Astrocyte (in vitro differentiated cells and primary cell): ENCODE results near the gene VPREB3. TPM values are rescaled to one million over a fixed set of nuclear protein-coding genes. Genes with fewer than 3 reads are reported as not detected.

Source experiments
- DNase-seq: peaks from one replicate; pipeline ENCODE4 v3.0.0-alpha.2; 2010; ENCODE audit warnings: low read depth
- FAIRE-seq: peaks from 2 replicates; lab custom pipeline; 2011; peaks lifted over from hg19 to GRCh38; lab: Jason Lieb, UNC
- H2AFZ ChIP-seq: 2 replicates; pipeline ENCODE4 v1.6.0; 2012; ENCODE audit warnings: low read depth, low read length, inconsistent platforms
- H3K27ac ChIP-seq: 2 replicates; pipeline ENCODE4 v1.5.1; 2011; ENCODE audit warnings: low read depth, low read length, inconsistent platforms
- H3K27me3 ChIP-seq: 2 replicates; pipeline ENCODE4 v1.6.0; 2011; ENCODE audit warnings: low read length, inconsistent platforms; ENCODE audit not compliant: insufficient read depth
- H3K36me3 ChIP-seq: 2 replicates; pipeline ENCODE4 v1.5.1; 2011; ENCODE audit warnings: low read length, inconsistent platforms; ENCODE audit not compliant: insufficient read depth
- H3K4me1 ChIP-seq: 2 replicates; pipeline ENCODE4 v1.5.1; 2011; ENCODE audit warnings: low read length, inconsistent platforms; ENCODE audit not compliant: insufficient read depth
- H3K4me2 ChIP-seq: 2 replicates; pipeline ENCODE4 v1.6.0; 2012; ENCODE audit warnings: low read length, inconsistent platforms
- H3K4me3 ChIP-seq: 2 replicates; pipeline ENCODE4 v1.5.1; 2011; ENCODE audit warnings: low read depth, mild to moderate bottlenecking, low read length, inconsistent platforms; ENCODE audit not compliant: insufficient read depth
- H3K79me2 ChIP-seq: 2 replicates; pipeline ENCODE4 v1.6.0; 2012; ENCODE audit warnings: mild to moderate bottlenecking, low read length, inconsistent platforms; ENCODE audit not compliant: insufficient read depth
- H3K9ac ChIP-seq: 2 replicates; pipeline ENCODE4 v1.6.0; 2012; ENCODE audit warnings: mild to moderate bottlenecking, low read length, inconsistent platforms
- H3K9me3 ChIP-seq: 2 replicates; pipeline ENCODE4 v1.5.1; 2012; ENCODE audit warnings: low read depth, mild to moderate bottlenecking, low read length, inconsistent platforms; ENCODE audit not compliant: insufficient read depth
- H4K20me1 ChIP-seq: 2 replicates; pipeline ENCODE4 v1.6.0; 2012; ENCODE audit warnings: low read length, inconsistent platforms; ENCODE audit not compliant: insufficient read depth
- H3K27ac Mint-ChIP-seq: one replicate; pipeline ENCODE4 v1.8.0; 2021; ENCODE audit warnings: mild to moderate bottlenecking, mixed read lengths; ENCODE audit not compliant: unreplicated experiment
- H3K27me3 Mint-ChIP-seq: one replicate; pipeline ENCODE4 v1.8.0; 2021; ENCODE audit warnings: low read depth, mixed read lengths; ENCODE audit not compliant: unreplicated experiment
- H3K36me3 Mint-ChIP-seq: one replicate; pipeline ENCODE4 v1.8.0; 2021; ENCODE audit warnings: low read depth, mixed read lengths; ENCODE audit not compliant: unreplicated experiment
- H3K4me1 Mint-ChIP-seq: one replicate; pipeline ENCODE4 v1.8.0; 2021; ENCODE audit warnings: low read depth, mixed read lengths; ENCODE audit not compliant: unreplicated experiment
- H3K4me3 Mint-ChIP-seq: one replicate; pipeline ENCODE4 v1.8.0; 2021; ENCODE audit warnings: mild to moderate bottlenecking, moderate library complexity, mixed read lengths; ENCODE audit not compliant: unreplicated experiment
- H3K9me3 Mint-ChIP-seq: one replicate; pipeline ENCODE4 v1.8.0; 2021; ENCODE audit warnings: mild to moderate bottlenecking, mixed read lengths; ENCODE audit not compliant: unreplicated experiment
- CTCF ChIP-seq: IDR thresholded peaks from 2 replicates; pipeline ENCODE4 v1.5.1; 2011; ENCODE audit warnings: low read depth, mild to moderate bottlenecking, inconsistent platforms, low read length, moderate library complexity; ENCODE audit not compliant: insufficient read depth
- EZH2 ChIP-seq: IDR thresholded peaks from 2 replicates; pipeline ENCODE4 v1.6.1; 2012; ENCODE audit warnings: mild to moderate bottlenecking, low read length, inconsistent platforms; ENCODE audit not compliant: insufficient read depth
- total RNA-seq: library from RNA; stranded (reverse); gene quantifications from 2 replicates; pipeline ENCODE4 v1.2.1, GENCODE V29; 2021

The VPREB3 gene
- total RNA-seq, 1 donor from 2014 or later = 0.50 TPM

DNA sequence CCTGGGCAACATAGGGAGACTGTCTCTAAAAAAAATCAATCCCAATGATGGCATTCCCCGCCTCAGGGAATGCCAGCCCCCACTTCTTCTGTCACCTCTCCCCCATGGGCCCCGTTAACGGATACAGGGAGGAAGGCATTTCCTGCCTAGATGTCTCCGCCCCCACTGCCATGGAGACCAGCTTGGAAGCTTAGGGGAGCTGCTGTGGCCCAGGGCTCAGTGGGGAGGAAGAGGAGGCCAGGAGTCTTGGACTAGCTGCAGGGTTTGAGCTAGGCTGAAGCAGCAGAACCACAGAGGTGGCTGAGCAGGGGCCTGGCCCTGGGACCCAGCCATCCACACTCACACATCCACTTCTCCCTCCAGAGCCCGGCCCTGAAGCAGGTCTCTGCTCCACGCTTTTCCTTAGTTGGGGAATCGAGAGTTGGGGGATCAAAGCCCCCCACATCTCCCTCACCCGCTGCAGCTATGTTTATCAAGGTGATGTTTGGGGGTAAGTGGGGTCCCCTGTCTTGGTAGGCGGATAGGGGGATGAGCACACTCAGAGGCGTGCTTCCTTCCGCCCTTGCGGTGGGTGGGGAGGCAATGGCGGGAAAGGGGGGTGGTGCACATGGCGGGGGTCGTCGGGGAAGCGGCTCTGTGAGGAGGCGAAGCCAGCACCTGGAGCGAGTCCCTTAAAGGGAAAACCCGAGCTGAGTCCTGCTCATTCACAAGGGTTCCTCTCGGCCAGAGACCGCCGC lies 8.8 kb upstream of the VPREB3 start, which contains the start of gene C22orf15:
TSS of gene C22orf15 (plus strand) at position 149 of the 737 bp plus-strand sequence. CDS start at position 466, 317 bp downstream.
- TF ChIP-seq EZH2 = no peak
- no peaks in the 10 kb centered on the region for H3K36me3 ChIP-seq
- peaks cover 14% of the 10 kb centered on the region for H3K4me1 ChIP-seq
- H3K4me1 Mint-ChIP-seq = peaks cover 5% of the 10 kb centered on the region
- peak within 1 kb of the TSS; percentile 63 for H3K4me2 ChIP-seq
- H2AFZ ChIP-seq = peak within 1 kb of the TSS; percentile 37
- peaks cover 5% of the 10 kb centered on the region for H4K20me1 ChIP-seq
- H3K36me3 Mint-ChIP-seq = no peaks in the 10 kb centered on the region
- peak within 1 kb of the TSS; percentile 29 for H3K4me3 Mint-ChIP-seq
- no peak within 1 kb of the TSS for H3K27ac ChIP-seq
- no peaks in the 10 kb centered on the region for H3K79me2 ChIP-seq
- H3K27me3 ChIP-seq = no peaks in the 10 kb centered on the region
- no peaks in the 10 kb centered on the region for H3K9me3 ChIP-seq
- H3K27ac Mint-ChIP-seq = peak within 1 kb of the TSS; percentile 34
- no peak within 1 kb of the TSS for H3K4me3 ChIP-seq
- no peak for FAIRE-seq
- no peaks in the 10 kb centered on the region for H3K9me3 Mint-ChIP-seq
- H3K9ac ChIP-seq = no peak within 1 kb of the TSS
- H3K27me3 Mint-ChIP-seq = no peaks in the 10 kb centered on the region
- no peak for DNase-seq

DNA sequence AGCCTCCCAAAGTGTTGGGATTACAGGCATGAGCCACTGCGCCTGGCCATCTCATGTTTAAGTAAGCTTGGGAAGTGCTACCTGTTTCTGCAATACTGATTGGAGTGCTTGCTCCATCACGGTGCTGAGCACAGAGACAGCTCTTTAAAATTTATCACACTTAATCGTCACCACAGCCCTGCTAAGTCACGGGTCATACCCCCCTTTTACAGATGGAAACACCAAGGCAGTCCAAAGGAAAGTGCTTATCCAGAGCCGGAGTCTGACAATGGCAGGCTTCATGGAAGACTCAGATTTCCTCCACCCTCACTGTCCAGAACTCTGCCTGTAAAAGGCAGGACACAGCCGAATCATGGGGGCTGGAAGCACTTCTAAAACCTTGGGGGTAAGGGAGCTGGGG lies 5.8 kb upstream of the VPREB3 start:
- FAIRE-seq = no peak
- Mint-ChIP-seq H3K4me1 (peaks cover 4% of the 10 kb centered on the region), H3K36me3 (no peaks in the 10 kb centered on the region), H3K27me3 (no peaks in the 10 kb centered on the region), H3K9me3 (no peaks in the 10 kb centered on the region), H3K4me3 (no peak overlapping the region), H3K27ac (no peak overlapping the region)
- no peak for TF ChIP-seq EZH2
- TF ChIP-seq CTCF = no peak
- H2AFZ ChIP-seq = no peak overlapping the region
- no peak overlapping the region for H3K4me3 ChIP-seq
- no peak for DNase-seq
- H3K27me3 ChIP-seq = no peaks in the 10 kb centered on the region
- H3K4me1 ChIP-seq = peaks cover 8% of the 10 kb centered on the region
- H3K27ac ChIP-seq = no peak overlapping the region
- no peak overlapping the region for H3K4me2 ChIP-seq
- no peak overlapping the region for H3K9ac ChIP-seq
- no peaks in the 10 kb centered on the region for H3K9me3 ChIP-seq
- no peaks in the 10 kb centered on the region for H4K20me1 ChIP-seq
- no peaks in the 10 kb centered on the region for H3K36me3 ChIP-seq
- H3K79me2 ChIP-seq = no peaks in the 10 kb centered on the region

DNA sequence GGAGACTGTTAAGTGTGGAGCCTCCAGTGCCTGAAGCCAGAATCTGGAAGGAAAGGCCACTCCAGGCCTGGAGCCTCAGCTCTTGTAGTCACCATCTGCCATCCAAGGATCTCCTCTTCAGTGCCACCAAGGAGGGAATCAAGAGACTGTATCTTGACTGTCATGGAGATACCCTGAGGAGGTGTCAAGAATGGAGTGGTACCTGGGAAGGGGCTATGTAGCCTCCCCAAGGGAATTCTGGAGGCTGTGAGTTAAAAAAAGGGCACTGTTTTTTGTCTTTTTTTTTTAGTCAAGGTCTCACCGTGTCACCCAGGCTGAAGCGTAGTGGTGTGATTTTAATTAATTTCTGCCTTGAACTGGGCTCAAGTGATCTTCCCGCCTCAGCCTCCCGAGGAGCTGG lies 5.3 kb upstream of the VPREB3 start:
- H2AFZ ChIP-seq = no peak overlapping the region
- H3K4me1 ChIP-seq = peaks cover 8% of the 10 kb centered on the region
- FAIRE-seq = no peak
- peaks cover 4% of the 10 kb centered on the region for H3K4me1 Mint-ChIP-seq
- H3K9me3 Mint-ChIP-seq = no peaks in the 10 kb centered on the region
- H3K27me3 Mint-ChIP-seq = no peaks in the 10 kb centered on the region
- no peak for TF ChIP-seq CTCF
- no peak for TF ChIP-seq EZH2
- no peaks in the 10 kb centered on the region for H3K27me3 ChIP-seq
- H3K4me2 ChIP-seq = no peak overlapping the region
- H3K4me3 Mint-ChIP-seq = no peak overlapping the region
- H4K20me1 ChIP-seq = no peaks in the 10 kb centered on the region
- H3K27ac ChIP-seq = no peak overlapping the region
- H3K79me2 ChIP-seq = no peaks in the 10 kb centered on the region
- H3K9me3 ChIP-seq = no peaks in the 10 kb centered on the region
- DNase-seq = no peak
- no peaks in the 10 kb centered on the region for H3K36me3 Mint-ChIP-seq
- no peak overlapping the region for H3K27ac Mint-ChIP-seq
- H3K4me3 ChIP-seq = no peak overlapping the region
- H3K36me3 ChIP-seq = no peaks in the 10 kb centered on the region
- H3K9ac ChIP-seq = no peak overlapping the region
